Keratinocyte (primary cell): Measurements from ENCODE around the gene ZSWIM9. TPM values are rescaled to one million over a fixed set of nuclear protein-coding genes. Genes with fewer than 3 reads are reported as not detected.
A peak's percentile ranks its signal among the peaks of the same experiment; 100 is the strongest.

Source experiments
- DNase-seq: peaks from one replicate; pipeline ENCODE4 v3.0.0-alpha.2; 2011; ENCODE audit warnings: low read depth, missing footprints, low spot score
- FAIRE-seq: peaks from 2 replicates; lab custom pipeline; 2011; peaks lifted over from hg19 to GRCh38; lab: Jason Lieb, UNC
- H2AFZ ChIP-seq: 2 replicates; pipeline ENCODE4 v1.6.0; 2012; ENCODE audit warnings: low read length, control low read depth, inconsistent platforms; ENCODE audit not compliant: control insufficient read depth
- H3K27ac ChIP-seq: 2 replicates; pipeline ENCODE4 v1.5.1; 2011; ENCODE audit warnings: low read length; ENCODE audit not compliant: control insufficient read depth, insufficient read depth
- H3K27me3 ChIP-seq: 3 replicates; pipeline ENCODE4 v1.6.0; 2011; ENCODE audit warnings: low read length; ENCODE audit not compliant: control insufficient read depth, insufficient read depth; ENCODE audit errors: extremely low read depth
- H3K36me3 ChIP-seq, 2 experiments: 2 replicates in 1 of 2; 3 replicates in 1 of 2; pipeline ENCODE4 v1.5.1; 2011; ENCODE audit warnings: low read length in 2 of 2, mild to moderate bottlenecking in 1 of 2; ENCODE audit not compliant: control insufficient read depth in 2 of 2, insufficient read depth in 2 of 2; ENCODE audit errors: extremely low read depth in 1 of 2
- H3K4me1 ChIP-seq: 3 replicates; pipeline ENCODE4 v1.5.1; 2011; ENCODE audit warnings: low read length; ENCODE audit not compliant: control insufficient read depth, insufficient read depth; ENCODE audit errors: extremely low read depth
- H3K4me2 ChIP-seq: 3 replicates; pipeline ENCODE4 v1.6.0; 2011; ENCODE audit warnings: low read depth, low read length; ENCODE audit not compliant: control insufficient read depth, insufficient read depth; ENCODE audit errors: extremely low read depth
- H3K4me3 ChIP-seq, 3 experiments: fragments of 200-600 bp in 1 of 3; sonication (generic) in 1 of 3; 2 replicates in 2 of 3; 3 replicates in 1 of 3; pipeline ENCODE4 v1.5.1; 2011 to 2016; ENCODE audit warnings: low read length in 3 of 3, mild to moderate bottlenecking in 3 of 3, control low read depth in 2 of 3, inconsistent platforms in 1 of 3, low read depth in 1 of 3, mixed read lengths in 1 of 3, mixed run types in 1 of 3, moderate library complexity in 1 of 3; ENCODE audit not compliant: control insufficient read depth in 2 of 3, insufficient read depth in 2 of 3; ENCODE audit errors: extremely low read depth in 1 of 3
- H3K79me2 ChIP-seq: 2 replicates; pipeline ENCODE4 v1.6.0; 2012; ENCODE audit warnings: low read length; ENCODE audit not compliant: control insufficient read depth, insufficient read depth
- H3K9ac ChIP-seq: 3 replicates; pipeline ENCODE4 v1.6.0; 2011; ENCODE audit warnings: low read length; ENCODE audit not compliant: control insufficient read depth, insufficient read depth; ENCODE audit errors: extremely low read depth
- H3K9me1 ChIP-seq: 3 replicates; pipeline ENCODE4 v1.6.0; 2011; ENCODE audit warnings: low read length; ENCODE audit not compliant: control insufficient read depth, insufficient read depth; ENCODE audit errors: extremely low read depth
- H3K9me3 ChIP-seq: 2 replicates; pipeline ENCODE4 v1.5.1; 2012; ENCODE audit warnings: low read depth, low read length; ENCODE audit not compliant: control insufficient read depth
- H4K20me1 ChIP-seq: 3 replicates; pipeline ENCODE4 v1.6.0; 2011; ENCODE audit warnings: low read length; ENCODE audit not compliant: control insufficient read depth, insufficient read depth; ENCODE audit errors: extremely low read depth
- EZH2 ChIP-seq: IDR thresholded peaks from one replicate; pipeline ENCODE4 v1.6.1; 2012; ENCODE audit warnings: inconsistent platforms, mild to moderate bottlenecking, low read length, moderate library complexity
- dilution Hi-C: fragments of 300-500 bp; cut with MboI; formaldehyde crosslinking; loops from one replicate; pipeline ENCODE4 v1.7.0; 2020; ENCODE audit warnings: low sequenced_read_pairs; ENCODE audit not compliant: extremely low pct_ligation_motif_present
- polyA plus RNA-seq, 5 experiments: library from polyadenylated mRNA; depleted of rRNA in 3 of 5; stranded (reverse) in 3 of 5; stranded (forward) in 1 of 5; unstranded in 1 of 5; fragments of >200 nt; gene quantifications; 1 replicate in 1 of 5; 2 replicates in 3 of 5; 3 replicates in 1 of 5; pipeline versions ENCODE4 v1.2.1 to v1.2.3, GENCODE V29; 2011 to 2012; ENCODE audit warnings: missing spikeins in 2 of 5, low read depth in 1 of 5, low replicate concordance in 1 of 5
- TF ChIP-seq, protein P1 (sequence below), 3 experiments: IDR thresholded peaks in 1 of 3; conservative IDR thresholded peaks in 1 of 3; optimal IDR thresholded peaks in 1 of 3; 2 replicates in 2 of 3; 3 replicates in 1 of 3; pipeline versions ENCODE3 to v1.5.1; 2011; ENCODE audit warnings: low read length in 3 of 3, mild to moderate bottlenecking in 3 of 3, moderate library complexity in 2 of 3, control low read depth in 1 of 3, inconsistent platforms in 1 of 3; ENCODE audit not compliant: insufficient read depth in 2 of 3; ENCODE audit errors: extremely low read depth in 1 of 3

The ZSWIM9 gene
- polyA plus RNA-seq, 1 donor (not counting 4 experiments of a cell fraction or from before 2014, with no cell fraction given), result 0.46 TPM

GRCh38 chr19:48246101-48246500, 75.6 kb downstream of the ZSWIM9 start:
- FAIRE-seq (peak; percentile 82), DNase-seq (no peak)
- Histone ChIP-seq H3K4me1 (no peaks in the 10 kb centered on the region), H3K4me3 (no peak overlapping the region), H3K27ac (no peak overlapping the region), H3K27me3 (no peaks in the 10 kb centered on the region), H3K36me3 (peaks cover 0 to 2% of the 10 kb centered on the region in 2 experiments), H3K9me3 (no peaks in the 10 kb centered on the region), H3K4me2 (no peak overlapping the region), H3K9ac (no peak overlapping the region), H4K20me1 (no peaks in the 10 kb centered on the region), H2AFZ (no peak overlapping the region), H3K79me2 (no peaks in the 10 kb centered on the region), H3K9me1 (no peaks in the 10 kb centered on the region)
- no peak for TF ChIP-seq EZH2
- TF ChIP-seq, protein P1, sequence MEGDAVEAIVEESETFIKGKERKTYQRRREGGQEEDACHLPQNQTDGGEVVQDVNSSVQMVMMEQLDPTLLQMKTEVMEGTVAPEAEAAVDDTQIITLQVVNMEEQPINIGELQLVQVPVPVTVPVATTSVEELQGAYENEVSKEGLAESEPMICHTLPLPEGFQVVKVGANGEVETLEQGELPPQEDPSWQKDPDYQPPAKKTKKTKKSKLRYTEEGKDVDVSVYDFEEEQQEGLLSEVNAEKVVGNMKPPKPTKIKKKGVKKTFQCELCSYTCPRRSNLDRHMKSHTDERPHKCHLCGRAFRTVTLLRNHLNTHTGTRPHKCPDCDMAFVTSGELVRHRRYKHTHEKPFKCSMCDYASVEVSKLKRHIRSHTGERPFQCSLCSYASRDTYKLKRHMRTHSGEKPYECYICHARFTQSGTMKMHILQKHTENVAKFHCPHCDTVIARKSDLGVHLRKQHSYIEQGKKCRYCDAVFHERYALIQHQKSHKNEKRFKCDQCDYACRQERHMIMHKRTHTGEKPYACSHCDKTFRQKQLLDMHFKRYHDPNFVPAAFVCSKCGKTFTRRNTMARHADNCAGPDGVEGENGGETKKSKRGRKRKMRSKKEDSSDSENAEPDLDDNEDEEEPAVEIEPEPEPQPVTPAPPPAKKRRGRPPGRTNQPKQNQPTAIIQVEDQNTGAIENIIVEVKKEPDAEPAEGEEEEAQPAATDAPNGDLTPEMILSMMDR (optimal IDR thresholded peaks at IDR 0.05 in 1 of 3, IDR thresholded peaks at IDR 0.05 in 1 of 3, conservative IDR thresholded peaks at IDR 0.05 in 1 of 3; ENCODE audit: extremely low read depth in 1 of 3, insufficient read depth in 2 of 3, low read length in 3 of 3), result no peak
- dilution Hi-C loops, result no loop called here

GRCh38 chr19:48247212-48247611, 76.7 kb downstream of the ZSWIM9 start:
- Histone ChIP-seq H3K4me2 (no peak overlapping the region), H3K27ac (no peak overlapping the region), H3K79me2 (no peaks in the 10 kb centered on the region), H3K4me3 (no peak overlapping the region), H3K9me1 (no peaks in the 10 kb centered on the region), H3K4me1 (no peaks in the 10 kb centered on the region), H4K20me1 (no peaks in the 10 kb centered on the region), H3K9me3 (no peaks in the 10 kb centered on the region), H3K36me3 (peaks cover 0 to 2% of the 10 kb centered on the region in 2 experiments), H3K9ac (no peak overlapping the region), H2AFZ (no peak overlapping the region), H3K27me3 (no peaks in the 10 kb centered on the region)
- dilution Hi-C loops, result no loop called here
- FAIRE-seq, result no peak
- no peak for TF ChIP-seq EZH2
- TF ChIP-seq, protein P1 (optimal IDR thresholded peaks at IDR 0.05 in 1 of 3, IDR thresholded peaks at IDR 0.05 in 1 of 3, conservative IDR thresholded peaks at IDR 0.05 in 1 of 3; ENCODE audit: extremely low read depth in 1 of 3, insufficient read depth in 2 of 3, low read length in 3 of 3), result no peak
- DNase-seq, result no peak

Other genes with a start within 250 kb of the ZSWIM9 start
- not detected in 3 replicates for gene BSPH1, start 178.5 kb upstream of the ZSWIM9 start, polyA plus RNA-seq
- not detected in 3 replicates for gene ELSPBP1, start 176.0 kb upstream of the ZSWIM9 start, polyA plus RNA-seq
- gene CABP5, start 126.6 kb upstream of the ZSWIM9 start, polyA plus RNA-seq, result not detected in 3 replicates
- 0.35 to 1.3 TPM (median 0.56 TPM) in 3 replicates for gene PLA2G4C, start 59.9 kb upstream of the ZSWIM9 start, polyA plus RNA-seq
- 10.6 to 19.0 TPM (median 16.5 TPM) in 3 replicates for gene LIG1, start 336 bp upstream of the ZSWIM9 start, polyA plus RNA-seq
- 5.0 to 6.2 TPM (median 5.2 TPM) in 3 replicates for gene CARD8, start 85.2 kb downstream of the ZSWIM9 start, polyA plus RNA-seq
- gene ZNF114, start 99.4 kb downstream of the ZSWIM9 start, polyA plus RNA-seq, result 0.23 to 0.45 TPM (median 0.27 TPM) in 3 replicates
- gene EMP3, start 154.9 kb downstream of the ZSWIM9 start, polyA plus RNA-seq, result 177 to 217 TPM (median 195 TPM) in 3 replicates
- 2.5 to 2.9 TPM (median 2.7 TPM) in 3 replicates for gene TMEM143, start 193.3 kb downstream of the ZSWIM9 start, polyA plus RNA-seq
- gene SYNGR4, start 193.7 kb downstream of the ZSWIM9 start, polyA plus RNA-seq, result not detected in 3 replicates
- gene KDELR1, start 220.9 kb downstream of the ZSWIM9 start, polyA plus RNA-seq, result 84.0 to 183 TPM (median 105 TPM) in 3 replicates
- 0.01 to 0.14 TPM (median 0.04 TPM) in 3 replicates for gene GRIN2D, start 223.0 kb downstream of the ZSWIM9 start, polyA plus RNA-seq